PC-3 (cell line): Measurements from ENCODE around the gene CPZ. TPM values are rescaled to one million over a fixed set of nuclear protein-coding genes. Genes with fewer than 3 reads are reported as not detected.
"Not testable (repeated sequence)": the region's sequence is repeated elsewhere in the genome, so short reads cannot be mapped to it uniquely, and the experiment has no call there.

Experiments used
- ATAC-seq: fragments of 200-7000 bp; cut with Tn5 transposase; 2 replicates; pipeline ENCODE4 v1.9.1; 2020; ENCODE audit warnings: mild to moderate bottlenecking, moderate library complexity
- BruUV-seq: library from RNA; stranded (reverse); fragments of 400-500 nt; replicated peaks from 2 replicates; lab custom pipeline; 2021; lab: Mats Ljungman, UMichigan
- CTCF ChIA-PET: fragments of 300-600 bp; sonication (Branson Sonifier 250); formaldehyde crosslinking; loops from one replicate; lab custom pipeline; 2022; ENCODE audit warnings: antibody characterized with exemption; lab: Charles Lee
- POLR2A ChIA-PET: fragments of 300-600 bp; sonication (Branson Sonifier 250); formaldehyde crosslinking; loops from one replicate; lab custom pipeline; 2022; ENCODE audit warnings: antibody characterized with exemption; ENCODE audit not compliant: unreplicated experiment; lab: Charles Lee
- DNase-seq: peaks from one replicate; pipeline ENCODE4 v3.0.0-alpha.2; 2015
- H2AFZ ChIP-seq: fragments of 300-600 bp; sonication (generic); 2 replicates; pipeline ENCODE4 v1.6.0; 2016; ENCODE audit warnings: antibody characterized with exemption, low read length
- H3F3A ChIP-seq: fragments of 300-600 bp; sonication (generic); one replicate; pipeline ENCODE4 v1.6.0; 2017; ENCODE audit warnings: antibody characterized with exemption, low read length, control low read depth, mild to moderate bottlenecking; ENCODE audit not compliant: unreplicated experiment
- H3K27ac ChIP-seq: fragments of 300-600 bp; sonication (generic); 2 replicates; pipeline ENCODE4 v1.5.1; 2016; ENCODE audit warnings: mild to moderate bottlenecking, low read length
- H3K27me3 ChIP-seq: fragments of 300-600 bp; sonication (generic); 2 replicates; pipeline ENCODE4 v1.6.1; 2016; ENCODE audit warnings: low read length, mixed read lengths
- H3K36me3 ChIP-seq: fragments of 300-600 bp; sonication (generic); 2 replicates; pipeline ENCODE4 v1.6.1; 2016; ENCODE audit warnings: low read depth, mixed run types, low read length, mixed read lengths
- H3K4me1 ChIP-seq: fragments of 300-600 bp; sonication (generic); 2 replicates; pipeline ENCODE4 v1.5.1; 2016; ENCODE audit warnings: low read length; ENCODE audit not compliant: insufficient read depth
- H3K4me2 ChIP-seq: fragments of 300-600 bp; sonication (generic); 2 replicates; pipeline ENCODE4 v1.6.0; 2016; ENCODE audit warnings: low read length
- H3K4me3 ChIP-seq: fragments of 300-600 bp; sonication (generic); 2 replicates; pipeline ENCODE4 v1.5.1; 2016; ENCODE audit warnings: mild to moderate bottlenecking, low read length, mixed read lengths
- H3K79me2 ChIP-seq: fragments of 300-600 bp; sonication (generic); 2 replicates; pipeline ENCODE4 v1.6.1; 2017; ENCODE audit warnings: low read length, mixed read lengths
- H3K9ac ChIP-seq: fragments of 300-600 bp; sonication (generic); 2 replicates; pipeline ENCODE4 v1.6.0; 2016; ENCODE audit warnings: mild to moderate bottlenecking, low read length
- H3K9me2 ChIP-seq: fragments of 300-600 bp; sonication (generic); replicated peaks from 2 replicates; pipeline ENCODE4 v1.6.1; 2016; ENCODE audit warnings: mixed run types, low read length, mixed read lengths
- H3K9me3 ChIP-seq: fragments of 300-600 bp; sonication (generic); 2 replicates; pipeline ENCODE4 v1.6.1; 2016; ENCODE audit warnings: low read length, mixed read lengths
- H4K20me1 ChIP-seq: fragments of 300-600 bp; sonication (generic); 2 replicates; pipeline ENCODE4 v1.6.1; 2016; ENCODE audit warnings: low read length, mixed read lengths
- CTCF ChIP-seq: fragments of 300-600 bp; sonication (generic); conservative IDR thresholded peaks from 2 replicates; pipeline ENCODE4 v1.5.1; 2017; ENCODE audit warnings: antibody characterized with exemption, low read depth, mild to moderate bottlenecking, low read length
- EZH2 ChIP-seq: fragments of 300-600 bp; sonication (generic); IDR thresholded peaks from one replicate; pipeline ENCODE4 v1.6.1; 2017; ENCODE audit warnings: antibody characterized with exemption, mild to moderate bottlenecking, low read length; ENCODE audit not compliant: unreplicated experiment
- EZH2phosphoT487 ChIP-seq: fragments of 300-600 bp; sonication (generic); IDR thresholded peaks from 2 replicates; pipeline ENCODE4 v1.6.1; 2018; ENCODE audit warnings: mild to moderate bottlenecking, antibody characterized with exemption, low read length, borderline replicate concordance
- intact Hi-C: fragments of 100-400 bp; cut with micrococcal nuclease; formaldehyde crosslinking; loops from 2 replicates; pipeline ENCODE4 v1.9.0; 2023
- total RNA-seq: library from RNA; depleted of rRNA; stranded (reverse); fragments of >200 nt; gene quantifications from 2 replicates; pipeline ENCODE4 v1.2.3, GENCODE V29; 2014

The CPZ gene
- total RNA-seq, 1 experiment from 2014 or later, result 27.9 TPM

- ATAC-seq (no peak), DNase-seq (no peak)
- Histone ChIP-seq H3K4me3 (no peak overlapping the region), H3K27ac (no peak overlapping the region), H3F3A (no peaks in the 10 kb centered on the region), H3K9me3 (no peaks in the 10 kb centered on the region), H3K9me2 (no peaks in the 10 kb centered on the region), H2AFZ (no peak overlapping the region), H4K20me1 (no peaks in the 10 kb centered on the region), H3K9ac (no peak overlapping the region), H3K4me1 (no peaks in the 10 kb centered on the region), H3K36me3 (no peaks in the 10 kb centered on the region), H3K27me3 (no peaks in the 10 kb centered on the region), H3K79me2 (no peaks in the 10 kb centered on the region), H3K4me2 (no peak overlapping the region)
- BruUV-seq, result no TSS peak
- POLR2A ChIA-PET, result no interaction called here
- TF ChIP-seq EZH2 (no peak), CTCF (no peak), EZH2phosphoT487 (no peak)
- intact Hi-C loops, result no loop called here
- CTCF ChIA-PET, result no interaction called here
Measured at GRCh38 chr4:8618421-8618820, 25.9 kb downstream of the CPZ start.

- no peak overlapping the region for H3K9ac ChIP-seq
- intact Hi-C loops, result no loop called here
- no peaks in the 10 kb centered on the region for H3K79me2 ChIP-seq
- no TSS peak for BruUV-seq
- no peaks in the 10 kb centered on the region for H3F3A ChIP-seq
- H3K9me3 ChIP-seq, result no peaks in the 10 kb centered on the region
- no peak overlapping the region for H2AFZ ChIP-seq
- no peak overlapping the region for H3K4me3 ChIP-seq
- H4K20me1 ChIP-seq, result no peaks in the 10 kb centered on the region
- no peak for DNase-seq
- H3K36me3 ChIP-seq, result no peaks in the 10 kb centered on the region
- H3K27ac ChIP-seq, result no peak overlapping the region
- H3K4me1 ChIP-seq, result no peaks in the 10 kb centered on the region
- no peaks in the 10 kb centered on the region for H3K9me2 ChIP-seq
- POLR2A ChIA-PET, result no interaction called here
- H3K4me2 ChIP-seq, result no peak overlapping the region
- no peak for ATAC-seq
- CTCF ChIA-PET, result no interaction called here
- TF ChIP-seq CTCF, result no peak
- TF ChIP-seq EZH2, result no peak
- TF ChIP-seq EZH2phosphoT487, result no peak
- no peaks in the 10 kb centered on the region for H3K27me3 ChIP-seq
Measured at GRCh38 chr4:8618961-8619720, 26.6 kb downstream of the CPZ start.

GRCh38 chr4:8621135-8621534 is 28.6 kb downstream of the CPZ start:
- H3F3A ChIP-seq, CTCF ChIA-PET, H3K36me3 ChIP-seq, H3K4me3 ChIP-seq, H3K4me2 ChIP-seq, POLR2A ChIA-PET, ATAC-seq, H2AFZ ChIP-seq, H3K27me3 ChIP-seq, H3K79me2 ChIP-seq, BruUV-seq, DNase-seq, H3K27ac ChIP-seq, H3K9ac ChIP-seq, H3K9me2 ChIP-seq, H4K20me1 ChIP-seq, H3K4me1 ChIP-seq, intact Hi-C loops, H3K9me3 ChIP-seq: not testable (repeated sequence)

- H3K9me3 ChIP-seq, H3K4me3 ChIP-seq, H3K4me2 ChIP-seq, H4K20me1 ChIP-seq, intact Hi-C loops, POLR2A ChIA-PET, H3K27ac ChIP-seq, CTCF ChIA-PET, H3K9ac ChIP-seq, H3K36me3 ChIP-seq, H3F3A ChIP-seq, H3K79me2 ChIP-seq, H3K9me2 ChIP-seq, H3K27me3 ChIP-seq, DNase-seq, H2AFZ ChIP-seq, BruUV-seq, H3K4me1 ChIP-seq: not testable (repeated sequence)
- peak; percentile 97 for ATAC-seq
Measured at GRCh38 chr4:8624601-8625272, 32.2 kb downstream of the CPZ start.
